Measurements from ENCODE around the gene RBM11.

The RBM11 gene

GRCh38 chr21:14271641-14272040, 55.7 kb downstream of the RBM11 start (continued):
- TF ChIP-seq TSHZ2 (CRISPR knock-in tag; IDR thresholded peaks at IDR 0.05) (no peak), CREB5 (CRISPR knock-in tag; IDR thresholded peaks at IDR 0.05; ENCODE audit: low read depth) (no peak), ISL1 (CRISPR knock-in tag; IDR thresholded peaks at IDR 0.05) (no peak), RARB (CRISPR knock-in tag; IDR thresholded peaks at IDR 0.05) (no peak), SNAI2 (CRISPR knock-in tag; IDR thresholded peaks at IDR 0.05) (no peak), CSRNP3 (CRISPR knock-in tag; IDR thresholded peaks at IDR 0.05) (no peak), CSDC2 (CRISPR knock-in tag; IDR thresholded peaks at IDR 0.05) (no peak), ZFP30 (CRISPR knock-in tag; IDR thresholded peaks at IDR 0.05) (no peak)

GRCh38 chr21:14273736-14274538, 58.0 kb downstream of the RBM11 start:
- no peak for ATAC-seq

GRCh38 chr21:14275702-14276205, 59.8 kb downstream of the RBM11 start:
- no peak for ATAC-seq
- no peak for TF ChIP-seq PPARA (CRISPR knock-in tag; IDR thresholded peaks at IDR 0.05; ENCODE audit: borderline replicate concordance)
- TF ChIP-seq ZNF70 (CRISPR knock-in tag; IDR thresholded peaks at IDR 0.05), result no peak
- no peak for TF ChIP-seq RARB (CRISPR knock-in tag; IDR thresholded peaks at IDR 0.05)
- no peak for TF ChIP-seq ESRRG (CRISPR knock-in tag; IDR thresholded peaks at IDR 0.05)
- no peak for TF ChIP-seq ZNF8 (CRISPR knock-in tag; IDR thresholded peaks at IDR 0.05)
- no peak for TF ChIP-seq SNAI2 (CRISPR knock-in tag; IDR thresholded peaks at IDR 0.05)
- no peak for TF ChIP-seq TCF4 (CRISPR knock-in tag; IDR thresholded peaks at IDR 0.05; ENCODE audit: borderline replicate concordance)
- TF ChIP-seq CSRNP3 (CRISPR knock-in tag; IDR thresholded peaks at IDR 0.05), result no peak
- no peak for TF ChIP-seq ZFP30 (CRISPR knock-in tag; IDR thresholded peaks at IDR 0.05)
- TF ChIP-seq BACH2 (CRISPR knock-in tag; IDR thresholded peaks at IDR 0.05; ENCODE audit: borderline replicate concordance), result no peak
- TF ChIP-seq ARNTL (CRISPR knock-in tag; IDR thresholded peaks at IDR 0.05; ENCODE audit: borderline replicate concordance, low read depth), result no peak
- TF ChIP-seq CREB5 (CRISPR knock-in tag; IDR thresholded peaks at IDR 0.05; ENCODE audit: low read depth), result no peak
- TF ChIP-seq ISL1 (CRISPR knock-in tag; IDR thresholded peaks at IDR 0.05), result no peak
- TF ChIP-seq ZNF565 (CRISPR knock-in tag; conservative IDR thresholded peaks at IDR 0.05; ENCODE audit: low read depth), result no peak
- no peak for TF ChIP-seq ZFP3 (CRISPR knock-in tag; IDR thresholded peaks at IDR 0.05)

More at GRCh38 chr21:14273736-14274538, 58.0 kb downstream of the RBM11 start:
- TF ChIP-seq CSRNP3 (CRISPR knock-in tag; IDR thresholded peaks at IDR 0.05) (no peak), CREB5 (CRISPR knock-in tag; IDR thresholded peaks at IDR 0.05; ENCODE audit: low read depth) (no peak)
